ENCODE results near the gene ALDH2.
"Not testable (repeated sequence)": the region's sequence is repeated elsewhere in the genome, so short reads cannot be mapped to it uniquely, and the experiment has no call there.

Gene ALDH2

GRCh38 chr12:111827907-111828306, 61.2 kb downstream of the ALDH2 start:
- DNase-seq (ENCODE audit: low read depth in 2 of 2), result no peak

DNA sequence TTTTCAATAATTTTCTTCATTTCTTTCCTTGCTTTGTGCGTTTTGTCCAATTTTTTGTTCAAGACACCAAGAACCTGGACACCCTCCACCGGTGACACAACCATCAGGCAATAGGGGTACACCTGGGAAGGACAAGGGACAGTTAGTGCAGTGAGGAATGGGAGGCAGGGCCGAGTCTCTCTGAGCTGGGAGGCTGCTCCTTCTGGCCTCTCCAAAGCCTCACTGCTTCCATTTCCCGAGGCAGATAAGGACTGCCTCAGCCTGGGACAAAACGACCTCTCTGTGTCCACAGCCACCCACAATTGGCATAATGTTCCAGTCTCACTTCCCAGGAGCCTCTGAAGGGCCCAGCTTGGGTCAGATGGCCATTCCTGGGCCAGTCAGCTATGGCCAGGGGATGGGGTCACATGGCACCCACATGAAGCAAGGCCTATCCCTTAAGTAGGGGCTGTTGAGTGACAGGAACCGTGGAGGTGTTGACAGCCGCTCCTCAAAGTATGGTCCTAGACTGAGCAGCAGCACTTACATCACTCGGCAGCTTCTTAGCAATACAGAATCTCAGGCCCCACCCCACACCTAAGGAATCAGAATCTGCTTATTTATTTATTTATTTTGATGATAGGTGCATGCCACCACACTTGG, 61.7 kb downstream of the ALDH2 start:
- DNase-seq (ENCODE audit: low read depth in 2 of 2), result no peak

- not testable (repeated sequence) for DNase-seq (ENCODE audit: low read depth in 2 of 2)
Observed at GRCh38 chr12:111829635-111830034, 62.9 kb downstream of the ALDH2 start.

GRCh38 chr12:111834740-111835386, 68.1 kb downstream of the ALDH2 start:
- not testable (repeated sequence) for DNase-seq (ENCODE audit: low read depth in 2 of 2)

DNA sequence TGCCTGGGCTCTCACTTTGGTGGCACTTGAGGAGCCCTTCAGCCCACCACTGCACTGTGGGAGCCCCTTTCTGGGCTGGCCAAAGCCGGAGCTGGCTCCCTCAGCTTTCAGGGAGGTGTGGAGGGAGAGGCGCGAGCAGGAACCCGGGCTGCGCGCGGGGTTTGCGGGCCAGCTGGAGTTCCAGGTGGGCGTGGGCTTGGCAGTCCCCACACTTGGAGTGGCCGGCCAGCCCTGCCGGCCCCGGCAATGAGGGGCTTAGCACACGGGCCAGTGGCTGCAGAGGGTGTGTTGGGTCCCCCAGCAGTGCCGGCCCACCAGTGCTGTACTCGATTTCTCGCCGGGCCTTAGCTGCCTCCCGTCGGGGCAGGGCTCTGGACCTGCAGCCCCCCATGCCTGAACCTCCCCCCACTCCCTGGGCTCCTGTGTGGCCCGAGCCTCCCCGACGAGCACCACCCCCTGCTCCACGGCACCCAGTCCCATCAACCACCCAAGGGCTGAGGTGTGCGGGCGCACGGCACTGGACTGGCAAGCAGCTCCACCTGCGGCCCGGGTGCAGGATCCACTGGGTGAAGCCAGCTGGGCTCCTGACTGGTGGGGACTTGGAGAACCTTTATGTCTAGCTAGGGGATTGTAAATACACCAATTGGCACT, 68.9 kb downstream of the ALDH2 start:
- not testable (repeated sequence) for DNase-seq (ENCODE audit: low read depth in 2 of 2)

DNA sequence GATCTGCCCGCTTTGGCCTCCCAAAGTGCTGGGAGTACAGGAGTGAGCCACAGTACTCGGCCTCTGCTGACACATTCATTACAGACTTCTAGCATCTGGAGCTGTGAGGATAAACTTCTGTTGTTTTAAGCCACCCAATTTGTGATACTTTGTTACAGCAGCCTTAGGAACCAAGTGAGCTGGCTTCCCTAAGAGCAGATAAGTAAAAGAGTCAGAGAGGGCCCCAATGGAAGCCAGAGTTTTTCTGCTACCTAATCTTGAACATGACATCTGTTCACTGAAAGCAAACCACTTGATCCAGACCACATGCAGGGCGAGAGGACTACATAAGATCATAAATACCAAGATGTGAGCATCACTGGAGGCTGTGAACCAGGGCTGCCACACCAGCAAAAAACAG, 71.6 kb downstream of the ALDH2 start:
- no peak for DNase-seq (ENCODE audit: low read depth in 2 of 2)

DNA sequence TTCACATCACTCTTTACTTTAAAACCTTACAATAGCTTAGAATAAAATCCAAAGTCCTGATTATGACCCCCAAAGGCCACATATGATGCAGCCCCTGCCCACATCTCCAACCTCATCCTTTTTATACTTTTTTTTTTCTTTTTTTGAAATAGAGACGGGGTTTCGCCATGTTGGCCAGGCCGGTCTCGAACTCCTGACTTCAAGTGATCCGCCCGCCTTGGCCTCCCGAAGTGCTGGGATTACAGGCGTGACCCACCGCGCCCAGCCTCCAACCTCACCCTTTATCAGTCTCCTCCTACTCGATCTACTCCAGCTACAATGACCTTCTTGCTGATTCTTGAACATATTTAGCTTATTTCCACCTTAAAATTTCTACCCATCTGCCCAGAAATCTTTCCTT, 74.1 kb downstream of the ALDH2 start:
- DNase-seq (ENCODE audit: low read depth in 2 of 2), result no peak

DNA sequence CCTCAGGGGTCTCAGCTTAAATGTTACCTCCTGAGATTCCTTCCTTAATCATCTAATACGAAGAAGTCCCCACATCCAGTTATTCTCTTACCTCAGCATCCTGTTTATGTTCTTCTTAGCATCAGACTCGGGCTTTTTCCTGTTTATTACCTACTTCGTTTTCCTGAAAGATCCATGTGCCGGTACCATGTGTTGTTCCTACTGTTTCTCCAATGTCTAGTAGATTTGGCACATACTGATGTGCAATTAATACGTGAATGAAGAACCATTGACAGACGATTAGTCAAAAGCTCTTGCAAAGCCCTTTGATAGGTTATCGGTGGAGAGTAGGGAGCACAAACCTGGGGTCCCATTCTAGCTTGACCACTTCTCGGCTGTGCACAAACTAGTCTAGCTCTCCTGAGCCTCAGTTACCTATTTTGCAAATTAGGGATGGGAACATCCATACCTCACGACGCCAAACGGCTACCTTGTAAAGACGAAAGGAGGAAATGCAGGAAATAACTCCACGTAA, 74.6 kb downstream of the ALDH2 start:
- no peak for DNase-seq (ENCODE audit: low read depth in 2 of 2)

DNA sequence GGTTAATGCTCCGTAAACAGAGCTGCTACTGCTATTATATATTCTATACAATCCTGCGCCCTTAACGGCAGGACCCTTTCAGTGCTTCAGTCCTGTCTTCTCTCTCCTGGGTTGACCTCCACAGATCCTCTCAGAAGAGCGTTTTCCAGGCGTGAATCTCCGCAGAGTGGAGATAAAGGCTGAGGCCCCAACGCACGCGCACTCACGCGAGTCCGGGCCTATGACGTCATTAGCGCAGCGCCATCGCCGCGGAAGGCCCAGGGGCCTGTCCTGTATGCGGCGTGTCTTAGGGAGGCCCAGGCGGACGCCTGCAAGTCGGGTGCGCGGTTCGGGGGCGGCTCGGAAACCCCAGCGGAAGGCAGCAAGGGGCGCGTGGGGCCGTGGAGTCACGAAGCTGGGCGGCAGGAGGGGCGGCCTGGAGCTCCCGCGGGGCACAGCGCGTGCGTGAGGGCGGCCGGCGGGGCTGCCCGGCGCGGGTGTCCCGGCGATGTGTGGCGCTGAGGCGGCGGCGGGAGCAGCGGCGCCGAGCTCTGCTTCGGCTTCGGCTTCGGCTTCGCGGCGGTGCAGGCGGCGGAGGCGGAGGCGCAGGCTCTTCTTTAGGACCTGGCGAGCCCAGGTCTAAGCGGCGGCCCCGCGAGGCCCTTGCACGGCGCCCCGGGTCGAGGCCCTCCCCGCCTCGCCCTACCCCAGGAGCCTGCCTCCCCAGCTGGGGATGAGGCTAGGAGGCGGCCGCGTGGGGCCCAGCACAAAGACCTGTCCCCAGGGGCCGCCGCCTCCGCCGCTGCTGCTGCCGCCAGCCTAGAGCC, 75.2 kb downstream of the ALDH2 start, which contains the start of gene MAPKAPK5:
TSS of gene MAPKAPK5 (plus strand) at position 479 of the 806 bp plus-strand sequence. CDS start 506 bp downstream, outside the sequence.
- DNase-seq (ENCODE audit: low read depth in 2 of 2), result peak; percentile 97

DNA sequence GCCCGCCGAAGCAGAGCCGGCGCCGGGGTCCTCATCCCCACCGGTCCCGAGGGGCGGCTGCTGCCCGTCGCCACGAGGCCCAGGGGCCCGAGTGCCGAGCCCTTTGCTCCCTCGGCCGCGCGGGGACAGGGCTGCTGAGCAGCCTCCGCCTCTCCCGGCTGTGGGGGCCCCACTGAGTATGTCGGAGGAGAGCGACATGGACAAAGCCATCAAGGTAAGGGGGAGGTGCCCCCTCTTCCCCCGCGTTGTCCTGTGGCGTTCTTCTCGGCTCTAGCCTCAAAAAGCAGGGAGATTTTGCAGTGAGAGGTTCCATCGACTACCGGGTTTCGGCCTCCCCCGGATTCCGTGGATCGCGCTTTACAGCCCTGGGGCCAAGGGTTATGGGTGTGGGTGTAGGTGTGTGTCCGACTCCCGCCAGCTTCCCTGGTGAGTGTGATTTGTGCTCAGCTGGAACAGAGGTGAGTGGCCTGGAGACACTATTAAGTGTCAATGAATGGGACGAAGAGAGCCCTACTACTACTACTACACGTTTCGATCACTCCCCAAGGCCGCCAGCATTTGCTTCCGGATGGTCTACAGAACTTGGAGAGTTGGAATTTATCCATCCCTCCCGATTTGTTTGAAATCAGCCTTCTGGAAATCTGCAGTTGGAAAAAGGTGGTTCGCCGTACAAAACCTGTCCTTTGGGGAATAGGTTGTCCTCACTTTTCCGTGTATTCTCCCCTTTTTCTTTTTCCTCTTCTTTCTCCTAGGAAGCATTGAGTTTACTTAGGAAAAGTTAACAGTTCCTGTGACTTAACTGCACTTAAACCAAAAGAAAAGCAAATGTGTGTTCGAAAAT, 76.0 kb downstream of the ALDH2 start:
- no peak for DNase-seq (ENCODE audit: low read depth in 2 of 2)

- no peak for DNase-seq (ENCODE audit: low read depth in 2 of 2)
Observed at GRCh38 chr12:111846016-111846415, 79.3 kb downstream of the ALDH2 start.

GRCh38 chr12:111850526-111850925, 83.8 kb downstream of the ALDH2 start:
- no peak for DNase-seq (ENCODE audit: low read depth in 2 of 2)

DNA sequence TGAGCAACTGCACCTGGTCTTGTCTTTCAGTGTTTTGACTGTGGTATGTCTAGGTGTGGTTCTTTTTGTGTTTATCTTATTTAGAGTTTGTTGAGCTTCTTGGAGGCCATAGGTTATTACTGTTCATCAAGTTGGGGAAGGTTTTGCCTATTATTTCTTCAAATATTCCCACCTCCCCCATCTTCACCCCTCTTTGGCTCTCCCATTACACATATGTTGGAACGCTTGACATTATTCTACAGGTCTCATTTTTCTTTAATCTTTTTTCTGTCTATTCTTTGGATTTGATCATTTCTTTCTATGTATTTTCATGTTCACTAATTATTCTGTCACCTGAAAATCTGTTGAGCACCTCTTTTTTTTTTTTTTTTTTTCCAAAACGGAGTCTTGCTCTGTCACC, 91.5 kb downstream of the ALDH2 start:
- no peak for DNase-seq (ENCODE audit: low read depth in 2 of 2)

DNA sequence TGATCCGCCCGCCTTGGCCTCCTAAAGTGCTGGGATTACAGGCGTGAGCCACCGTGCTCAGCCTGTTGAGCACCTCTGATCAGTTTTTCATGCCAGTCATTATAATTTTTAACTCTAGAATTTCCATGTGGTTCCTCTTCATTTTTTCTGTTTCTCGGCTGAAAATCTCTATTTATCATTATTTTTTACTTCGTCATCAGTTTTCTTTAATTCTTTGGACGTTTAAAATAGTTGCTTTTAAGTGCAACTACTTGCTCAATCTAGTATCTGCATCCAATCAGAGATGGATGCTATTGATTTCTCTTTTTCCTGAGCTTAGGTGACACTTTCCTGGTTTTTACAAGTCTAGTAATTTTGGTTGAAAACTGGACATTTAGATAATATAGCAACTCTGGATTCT, 92.0 kb downstream of the ALDH2 start:
- no peak for DNase-seq (ENCODE audit: low read depth in 2 of 2)

GRCh38 chr12:111864913-111865312, 98.2 kb downstream of the ALDH2 start:
- DNase-seq (ENCODE audit: low read depth in 2 of 2), result no peak

Measured in activated CD8-positive, alpha-beta memory T cell treated with anti-CD3 and anti-CD28 coated beads for 4 hours (primary cell).